ENCODE data around the gene MRPS30. TPM values are rescaled to one million over a fixed set of nuclear protein-coding genes. Genes with fewer than 3 reads are reported as not detected.

Gene MRPS30
- total and polyA plus RNA-seq, 10 of the 15 experiments (the other 5 are each of a cell fraction or from before 2014, with no cell fraction given) = 18.5 to 99.2 (median 61.8) TPM

GRCh38 chr5:44808435-44809214 is at the start of gene MRPS30 (continued):
- TF ChIP-seq BCLAF1 (IDR thresholded peaks at IDR 0.05) (no peak), HDAC6 (IDR thresholded peaks at IDR 0.05; ENCODE audit: unreplicated experiment) (peak; percentile 35), EED (IDR thresholded peaks at IDR 0.05; ENCODE audit: low read depth) (no peak), LARP7 (IDR thresholded peaks at IDR 0.05) (peak; percentile 50; the same call in 1 of the 2 replicates), BMI1 (IDR thresholded peaks at IDR 0.05; ENCODE audit: borderline replicate concordance) (no peak), SMARCA5 (IDR thresholded peaks at IDR 0.05) (0 out of 2 replicates have a peak, but pooled peaks have one; percentile 38), POLR2AphosphoS5 (IDR thresholded peaks at IDR 0.05; ENCODE audit: low read length) (peak; percentile 86), SUZ12 (IDR thresholded peaks at IDR 0.05; ENCODE audit: unreplicated experiment) (no peak), EZH2 (IDR thresholded peaks at IDR 0.05; ENCODE audit: borderline replicate concordance, control insufficient read depth, low read depth, low read length) (no peak), ZSCAN29 (IDR thresholded peaks at IDR 0.05) (no peak), TCF7 (IDR thresholded peaks at IDR 0.05; ENCODE audit: borderline replicate concordance) (no peak), TCF12 (IDR thresholded peaks at IDR 0.05; ENCODE audit: low read depth, low read length) (no peak; the same call in 1 of the 2 replicates), CHD2 (IDR thresholded peaks at IDR 0.05; ENCODE audit: borderline replicate concordance, low read depth, low read length) (peak; percentile 75; the same call in 1 of the 2 replicates), IKZF1 (conservative IDR thresholded peaks at IDR 0.05) (peak; percentile 51), BHLHE40 (IDR thresholded peaks at IDR 0.05; ENCODE audit: borderline replicate concordance in 1 of 2, low read depth in 2 of 2, low read length in 1 of 2) (peak in 1 of 2 experiments; percentile 9; a peak in 1 of 4 replicates), MYB (IDR thresholded peaks at IDR 0.05; ENCODE audit: borderline replicate concordance, low read depth, low read length) (no peak), ZBTB4 (CRISPR knock-in tag; IDR thresholded peaks at IDR 0.05) (no peak), IRF4 (IDR thresholded peaks at IDR 0.05; ENCODE audit: low read depth, low read length) (no peak), NKRF (conservative IDR thresholded peaks at IDR 0.05) (peak; percentile 76), SMAD5 (IDR thresholded peaks at IDR 0.05; ENCODE audit: low read depth) (peak; percentile 73; the same call in 1 of the 2 replicates), NR2C1 (IDR thresholded peaks at IDR 0.05) (peak; percentile 92)

Measured in GM12878 (cell line).